Measurements from ENCODE around the gene SIN3A.
A peak's percentile ranks its signal among the peaks of the same experiment; 100 is the strongest.

The SIN3A gene

GRCh38 chr15:75454471-75455378, 3.2 kb upstream of the SIN3A start:
- peak overlapping the region; percentile 86 for H3K4me3 ChIP-seq (ENCODE audit: low read length)
- DNase-seq (ENCODE audit: low read depth), result peak; percentile 74
- TF ChIP-seq CTCF (IDR thresholded peaks at IDR 0.05; ENCODE audit: insufficient read depth, low read depth, low read length, missing control alignments), result no peak

- no peak for TF ChIP-seq CTCF (IDR thresholded peaks at IDR 0.05; ENCODE audit: insufficient read depth, low read depth, low read length, missing control alignments)
- peak; percentile 100 for DNase-seq (ENCODE audit: low read depth)
These were observed 2.4 kb upstream of the SIN3A start for GRCh38 chr15:75453703-75454470.

GRCh38 chr15:75452865-75453702, 1.6 kb upstream of the SIN3A start:
- peak overlapping the region; percentile 70 for H3K4me3 ChIP-seq (ENCODE audit: low read length)
- DNase-seq (ENCODE audit: low read depth), result peak; percentile 45
- no peak for TF ChIP-seq CTCF (IDR thresholded peaks at IDR 0.05; ENCODE audit: insufficient read depth, low read depth, low read length, missing control alignments)

More at GRCh38 chr15:75453703-75454470, 2.4 kb upstream of the SIN3A start:
- H3K4me3 ChIP-seq (ENCODE audit: low read length), result peak overlapping the region; percentile 86

- TF ChIP-seq CTCF (IDR thresholded peaks at IDR 0.05; ENCODE audit: insufficient read depth, low read depth, low read length, missing control alignments), result no peak
- DNase-seq (ENCODE audit: low read depth), result peak; percentile 89
- peak overlapping the region; percentile 70 for H3K4me3 ChIP-seq (ENCODE audit: low read length)
These were observed 924 bp upstream of the SIN3A start for GRCh38 chr15:75452364-75452864.

GRCh38 chr15:75451202-75451673, 252 bp downstream of the SIN3A start:
- peak overlapping the region; percentile 76 for H3K4me3 ChIP-seq (ENCODE audit: low read length)
- TF ChIP-seq CTCF (IDR thresholded peaks at IDR 0.05; ENCODE audit: insufficient read depth, low read depth, low read length, missing control alignments), result no peak
- no peak for DNase-seq (ENCODE audit: low read depth)
